ENCODE measurements around the gene GMPS.

GRCh38 chr3:155978324-155978723 is 107.9 kb downstream of the GMPS start:
- TF ChIP-seq CTCF (IDR thresholded peaks at IDR 0.05) (no peak), POLR2AphosphoS5 (IDR thresholded peaks at IDR 0.05) (no peak)
